NCI-H2029 treated with DMSO at 0.1 percent for 48 hours (cell line): Measurements from ENCODE around the gene SARS2.
"Not testable (repeated sequence)": the region's sequence is repeated elsewhere in the genome, so short reads cannot be mapped to it uniquely, and the experiment has no call there.

Experiments used
- DNase-seq: peaks from one replicate; lab custom pipeline; 2025; lab: John Stamatoyannopoulos, UW

Gene SARS2

DNA sequence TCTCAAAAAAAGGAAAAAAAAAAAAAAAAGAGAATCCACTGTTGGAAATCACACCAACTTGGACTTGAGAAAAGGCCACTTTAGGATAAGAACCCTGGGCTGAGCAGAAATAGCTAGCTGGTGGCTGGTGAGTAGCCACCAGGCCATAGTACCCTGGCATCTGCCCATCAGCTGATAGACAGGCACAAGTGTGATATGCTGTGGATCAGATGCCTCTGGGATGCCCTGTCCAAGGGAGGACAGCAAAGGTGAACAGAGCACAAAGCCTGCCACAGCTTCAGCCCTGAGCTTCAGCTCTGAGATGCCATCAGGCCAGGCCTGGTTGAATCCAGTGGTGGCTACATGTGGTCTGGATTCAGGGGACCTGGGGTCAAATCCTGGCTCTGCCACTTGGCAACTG is 39.9 kb downstream of the SARS2 start:
- no peak for DNase-seq

- no peak for DNase-seq
These were observed 40.8 kb downstream of the SARS2 start for GRCh38 chr19:38889803-38890202.

DNA sequence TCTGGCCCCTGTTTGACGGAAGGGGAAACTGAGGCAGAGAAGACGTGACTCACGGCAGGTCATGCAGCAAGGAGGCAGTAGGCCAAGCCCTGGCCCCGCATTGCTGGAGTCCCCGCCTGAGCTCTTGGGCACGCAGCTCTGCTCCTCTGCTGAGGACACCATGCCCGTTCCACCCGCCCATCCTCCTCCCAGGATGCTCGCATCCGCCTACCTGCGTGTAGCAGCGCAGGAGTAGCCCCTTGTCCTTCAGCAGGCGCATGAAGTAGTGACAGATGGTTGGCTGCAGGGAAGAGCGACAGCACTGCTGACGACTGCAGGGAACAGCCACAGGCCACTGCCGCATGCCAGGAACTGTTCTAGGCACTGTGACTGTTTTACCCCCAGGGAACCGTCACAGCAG is 41.7 kb downstream of the SARS2 start:
- no peak for DNase-seq

DNA sequence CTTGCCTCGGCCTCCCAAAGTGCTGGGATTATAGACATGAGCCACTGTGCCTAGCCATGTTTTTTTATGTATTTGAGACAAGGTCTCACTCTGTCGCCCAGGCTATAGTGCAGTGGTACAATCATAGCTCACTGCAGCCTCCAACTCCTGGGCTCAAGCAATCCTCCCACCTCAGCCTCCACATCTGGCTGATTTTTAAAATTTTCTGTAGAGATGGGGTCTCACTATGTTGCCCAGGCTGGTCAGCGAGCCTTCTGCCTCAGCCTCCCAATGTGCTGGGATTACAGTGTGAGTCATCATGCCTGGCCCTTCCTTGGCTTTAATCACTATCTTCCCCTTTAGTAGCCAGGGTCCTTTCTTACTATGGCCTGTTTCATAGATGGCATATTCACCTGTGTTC is 45.9 kb downstream of the SARS2 start:
- DNase-seq, result not testable (repeated sequence)

GRCh38 chr19:38883286-38883685 is 47.3 kb downstream of the SARS2 start:
- DNase-seq, result no peak

DNA sequence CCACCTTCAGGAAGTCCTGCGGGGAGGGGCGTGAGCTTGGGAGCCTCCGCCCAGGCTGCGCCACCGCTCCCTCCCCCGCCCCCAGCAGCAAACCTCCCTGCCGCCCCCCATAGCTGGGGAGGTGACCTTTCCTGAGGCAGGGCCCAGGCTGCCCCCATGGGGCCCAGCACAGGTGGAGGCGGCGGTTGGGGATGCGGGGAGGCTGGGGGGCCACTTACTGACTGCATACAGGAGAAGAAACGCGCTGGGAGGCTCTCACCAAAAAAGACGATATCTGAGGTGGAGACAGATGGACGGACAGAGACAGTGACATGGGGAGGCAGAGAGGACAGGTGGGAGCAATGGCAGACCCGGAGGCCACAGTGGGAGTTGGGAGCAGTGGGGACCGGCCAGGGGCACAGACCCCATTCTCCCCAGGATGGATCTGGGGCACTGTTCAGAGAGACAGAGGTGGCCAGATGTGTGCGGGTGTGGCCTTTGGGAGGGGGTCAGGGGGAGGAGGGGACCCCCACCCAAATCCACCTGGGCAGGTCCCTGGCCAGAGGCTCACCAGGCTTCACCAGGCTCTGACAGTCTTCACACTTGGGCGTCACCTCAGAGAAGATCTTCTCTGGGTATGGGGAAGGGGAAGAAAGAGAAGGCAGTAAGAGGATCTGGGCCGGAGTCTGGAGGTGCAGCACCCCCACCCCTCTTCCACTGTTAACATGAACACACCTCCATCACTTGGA is 49.5 kb downstream of the SARS2 start:
- DNase-seq, result no peak

DNA sequence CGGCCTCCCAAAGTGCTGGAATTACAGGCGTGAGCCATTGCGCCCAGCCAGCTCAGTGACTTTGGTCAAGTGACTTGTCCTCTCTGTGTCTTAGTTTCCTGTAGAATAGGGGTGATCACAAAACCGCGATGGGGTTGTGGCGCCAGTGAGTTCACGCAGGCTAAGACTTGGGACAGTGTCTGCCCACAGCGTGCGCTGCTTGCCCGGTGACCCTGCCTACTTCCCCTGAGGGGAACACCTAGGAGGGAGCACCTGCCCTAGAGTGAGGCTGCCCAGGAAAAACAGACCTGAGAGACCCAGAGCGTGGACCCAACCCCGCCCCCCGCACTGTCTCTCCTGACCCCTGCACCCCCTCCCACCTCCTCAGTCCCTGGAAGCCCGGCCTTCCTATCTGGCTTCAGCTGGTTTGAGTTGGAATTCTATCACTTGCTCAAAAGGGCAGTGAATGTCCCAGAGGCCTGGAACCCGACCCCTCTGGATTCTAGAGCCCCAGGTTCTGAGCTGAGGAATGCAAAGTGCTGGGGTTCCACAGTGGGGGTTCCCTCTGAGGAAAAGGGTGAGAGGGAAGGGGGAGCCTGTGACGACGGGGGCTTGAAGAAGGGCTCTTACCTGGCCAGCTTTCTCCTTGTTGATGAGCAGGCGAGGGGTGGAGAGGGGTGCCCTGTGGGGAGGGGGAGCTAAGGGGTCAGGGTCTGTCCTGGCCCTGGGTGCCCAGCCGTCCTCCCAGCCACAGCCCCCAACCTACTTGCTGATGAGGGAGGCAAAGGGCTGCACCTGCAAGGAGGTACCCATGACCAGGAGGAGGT is 50.3 kb downstream of the SARS2 start:
- DNase-seq, result no peak

- no peak for DNase-seq
These were observed 51.2 kb downstream of the SARS2 start for GRCh38 chr19:38879400-38879751.

- DNase-seq, result no peak
These were observed 51.8 kb downstream of the SARS2 start for GRCh38 chr19:38878575-38879399.

GRCh38 chr19:38877781-38878574 is 52.6 kb downstream of the SARS2 start, which contains the start of gene RINL:
RINL (minus strand) TSS chr19:38878275; CDS start chr19:38876742, 1,533 bp downstream.
- peak; percentile 62 for DNase-seq

GRCh38 chr19:38875656-38876395 is 54.7 kb downstream of the SARS2 start:
- DNase-seq, result no peak

- not testable (repeated sequence) for DNase-seq
These were observed 57.2 kb downstream of the SARS2 start for GRCh38 chr19:38873400-38873799.

- DNase-seq, result no peak
These were observed 60.0 kb downstream of the SARS2 start for GRCh38 chr19:38870612-38871011.

GRCh38 chr19:38869836-38870607 is 60.5 kb downstream of the SARS2 start:
- DNase-seq, result peak; percentile 81

GRCh38 chr19:38869160-38869835 is 61.3 kb downstream of the SARS2 start:
- DNase-seq, result no peak

DNA sequence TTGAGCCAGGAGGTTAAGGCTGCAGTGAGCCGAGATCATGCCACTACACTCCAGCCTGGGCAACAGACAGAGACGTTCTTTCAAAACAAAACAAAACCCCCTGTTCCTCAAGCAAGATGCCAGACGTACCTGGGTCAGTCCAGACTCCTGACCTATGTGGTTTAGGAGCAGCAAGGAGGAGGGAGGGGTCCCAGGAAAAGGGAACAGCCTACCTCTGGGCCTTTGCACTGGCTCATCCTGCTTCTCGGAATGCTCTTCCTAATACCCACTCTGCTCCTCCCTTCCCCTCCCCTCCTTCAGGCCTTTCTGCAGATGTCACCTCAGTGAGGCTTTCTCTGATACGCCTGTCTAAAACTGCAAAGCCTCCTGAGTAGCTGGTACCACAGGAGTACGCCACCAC is 62.0 kb downstream of the SARS2 start:
- DNase-seq, result no peak

- DNase-seq, result no peak
These were observed 63.3 kb downstream of the SARS2 start for GRCh38 chr19:38867171-38867780.
